Panc1 (cell line): ENCODE measurements around the gene NBPF6. TPM values are rescaled to one million over a fixed set of nuclear protein-coding genes. Genes with fewer than 3 reads are reported as not detected.
"Not testable (repeated sequence)": the region's sequence is repeated elsewhere in the genome, so short reads cannot be mapped to it uniquely, and the experiment has no call there.

Source experiments
- ATAC-seq: fragments of 200-7000 bp; cut with Tn5 transposase; 2 replicates; pipeline ENCODE4 v1.9.1; 2020; ENCODE audit warnings: mild to moderate bottlenecking, moderate library complexity
- BruUV-seq: library from RNA; stranded (reverse); fragments of 400-500 nt; replicated peaks from 2 replicates; lab custom pipeline; 2021; lab: Mats Ljungman, UMichigan
- CTCF ChIA-PET: fragments of 300-600 bp; sonication (Branson Sonifier 250); formaldehyde crosslinking; loops from one replicate; lab custom pipeline; 2022; ENCODE audit warnings: antibody characterized with exemption; lab: Charles Lee
- POLR2A ChIA-PET: fragments of 300-600 bp; sonication (Branson Sonifier 250); formaldehyde crosslinking; loops from one replicate; lab custom pipeline; 2022; ENCODE audit warnings: antibody characterized with exemption; lab: Charles Lee
- DNase-seq: peaks from one replicate; pipeline ENCODE4 v3.0.0-alpha.2; 2010; ENCODE audit warnings: low read depth, low spot score
- H3K27ac ChIP-seq: 2 replicates; pipeline ENCODE4 v1.5.1; 2011; ENCODE audit warnings: mild to moderate bottlenecking, low read length, inconsistent platforms
- H3K27me3 ChIP-seq: fragments of 200-500 bp; sonication (Bioruptor generic); 2 replicates; pipeline ENCODE4 v1.6.0; 2014; ENCODE audit warnings: low read length, inconsistent platforms; ENCODE audit not compliant: control insufficient read depth, insufficient read depth
- H3K36me3 ChIP-seq: fragments of 200-500 bp; sonication (Bioruptor generic); 2 replicates; pipeline ENCODE4 v1.5.1; 2014; ENCODE audit warnings: inconsistent platforms, mild to moderate bottlenecking, low read length, moderate library complexity; ENCODE audit not compliant: control insufficient read depth, insufficient read depth
- H3K4me1 ChIP-seq: 2 replicates; pipeline ENCODE4 v1.5.1; 2011; ENCODE audit warnings: inconsistent platforms, mild to moderate bottlenecking, low read length, moderate library complexity; ENCODE audit not compliant: control insufficient read depth, insufficient read depth
- H3K4me3 ChIP-seq, 2 experiments: 2 replicates each; pipeline ENCODE4 v1.5.1; 2011 to 2012; ENCODE audit warnings: low read depth in 2 of 2, low read length in 2 of 2, mild to moderate bottlenecking in 2 of 2, inconsistent platforms in 1 of 2, moderate library complexity in 1 of 2
- H3K9me3 ChIP-seq: fragments of 200-500 bp; sonication (Bioruptor generic); 2 replicates; pipeline ENCODE4 v1.5.1; 2014; ENCODE audit warnings: low read depth, mild to moderate bottlenecking, inconsistent platforms, low read length, moderate library complexity; ENCODE audit not compliant: control insufficient read depth, insufficient read depth
- in situ Hi-C: cut with HindIII; loops from 2 replicates; pipeline ENCODE4 v1.10.0; 2016; ENCODE audit warnings: low sequenced_read_pairs, low pct_unique_long_range_greater_than_20kb
- intact Hi-C: fragments of 100-400 bp; cut with micrococcal nuclease; formaldehyde crosslinking; loops from one replicate; pipeline ENCODE4 v1.10.0; 2022; ENCODE audit not compliant: unreplicated experiment
- total RNA-seq: library from RNA; stranded (reverse); gene quantifications from one replicate; pipeline ENCODE4 v1.2.1, GENCODE V29; 2021; ENCODE audit not compliant: unreplicated experiment

Gene NBPF6
- total RNA-seq, 1 experiment from 2014 or later, result not detected

DNA sequence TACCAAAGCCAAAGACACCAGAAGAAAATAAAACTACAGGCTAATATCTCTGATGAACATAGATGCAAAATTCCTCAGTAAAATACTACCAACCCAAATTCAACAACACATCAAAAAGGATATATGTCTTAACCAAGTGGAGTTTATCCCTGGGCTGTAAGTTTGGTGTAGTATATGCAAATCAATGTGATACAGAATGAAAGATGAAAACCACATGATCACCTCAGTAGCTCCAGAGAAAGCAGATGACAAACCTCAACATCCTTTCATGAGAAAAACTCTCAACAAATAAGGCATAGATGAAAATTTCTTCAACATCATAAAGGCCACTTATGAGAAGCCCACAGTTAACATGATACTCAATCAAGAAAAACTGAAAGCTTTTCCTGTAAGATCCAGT lies 11.6 kb upstream of the NBPF6 start:
- DNase-seq, ATAC-seq, CTCF ChIA-PET, H3K4me1 ChIP-seq, H3K36me3 ChIP-seq, POLR2A ChIA-PET, BruUV-seq, H3K4me3 ChIP-seq, in situ Hi-C loops, H3K9me3 ChIP-seq, H3K27ac ChIP-seq, H3K27me3 ChIP-seq, intact Hi-C loops: not testable (repeated sequence)

DNA sequence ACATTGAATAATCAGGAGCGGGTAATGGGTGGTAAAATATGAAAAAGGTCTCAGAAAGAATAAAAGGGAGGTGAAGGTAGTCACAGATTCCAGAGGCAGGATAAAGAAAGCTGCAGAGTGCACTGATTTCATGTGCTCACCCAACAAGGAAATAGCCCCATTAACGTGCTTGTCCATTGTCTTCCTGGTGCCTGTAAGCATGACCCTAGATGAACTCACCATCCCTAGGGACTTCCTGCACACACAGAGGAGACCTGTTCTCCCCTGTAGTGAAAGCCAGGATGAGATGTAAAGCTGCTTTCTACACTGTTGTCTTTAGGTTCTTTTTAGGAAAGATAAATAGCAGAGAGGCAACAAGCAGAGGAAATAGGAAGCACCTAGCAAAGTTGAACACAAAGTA lies 4.4 kb downstream of the NBPF6 start:
- ATAC-seq, H3K4me1 ChIP-seq, BruUV-seq, H3K36me3 ChIP-seq, H3K9me3 ChIP-seq, CTCF ChIA-PET, POLR2A ChIA-PET, H3K27ac ChIP-seq, in situ Hi-C loops, H3K27me3 ChIP-seq, intact Hi-C loops, H3K4me3 ChIP-seq, DNase-seq: not testable (repeated sequence)

DNA sequence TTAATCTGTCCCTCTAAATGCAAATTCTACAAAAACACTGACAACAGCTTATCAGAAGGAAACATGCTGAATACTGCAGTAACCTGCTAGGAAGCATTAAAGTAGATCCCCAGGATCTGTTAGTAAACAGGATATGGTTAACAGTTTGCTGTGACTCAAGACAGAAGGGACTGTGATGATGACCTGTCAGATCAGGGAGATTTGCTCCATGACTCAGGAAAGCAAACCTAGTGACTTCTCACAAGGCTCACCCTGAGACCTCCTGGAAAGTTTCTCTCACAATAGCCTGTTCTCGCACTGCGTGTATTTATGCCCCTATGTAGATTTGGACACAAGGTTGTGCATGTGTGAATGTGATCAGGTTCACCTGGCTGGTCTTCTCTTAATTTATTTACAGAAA lies 8.5 kb downstream of the NBPF6 start:
- H3K4me1 ChIP-seq, CTCF ChIA-PET, BruUV-seq, H3K27ac ChIP-seq, H3K36me3 ChIP-seq, H3K9me3 ChIP-seq, H3K4me3 ChIP-seq, intact Hi-C loops, H3K27me3 ChIP-seq, ATAC-seq, in situ Hi-C loops, POLR2A ChIA-PET, DNase-seq: not testable (repeated sequence)

DNA sequence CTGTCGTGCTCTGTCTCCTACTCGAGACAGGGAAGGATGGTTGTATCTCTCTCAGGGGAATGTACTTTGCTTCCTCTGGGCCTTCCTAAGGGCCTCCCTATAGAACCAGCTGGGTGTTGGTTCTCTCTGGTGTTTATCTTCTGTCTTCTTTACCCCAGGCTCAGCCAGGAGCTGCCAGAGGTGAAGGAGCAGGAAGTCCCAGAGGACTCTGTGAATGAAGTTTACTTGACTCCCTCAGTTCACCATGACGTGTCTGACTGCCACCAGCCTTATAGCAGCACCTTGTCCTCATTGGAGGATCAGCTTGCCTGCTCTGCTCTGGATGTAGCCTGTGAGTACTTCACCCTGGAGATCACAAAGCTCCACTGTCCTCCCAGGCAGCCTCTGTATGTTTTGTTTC lies 11.6 kb downstream of the NBPF6 start:
- H3K27me3 ChIP-seq, CTCF ChIA-PET: not testable (repeated sequence)

DNA sequence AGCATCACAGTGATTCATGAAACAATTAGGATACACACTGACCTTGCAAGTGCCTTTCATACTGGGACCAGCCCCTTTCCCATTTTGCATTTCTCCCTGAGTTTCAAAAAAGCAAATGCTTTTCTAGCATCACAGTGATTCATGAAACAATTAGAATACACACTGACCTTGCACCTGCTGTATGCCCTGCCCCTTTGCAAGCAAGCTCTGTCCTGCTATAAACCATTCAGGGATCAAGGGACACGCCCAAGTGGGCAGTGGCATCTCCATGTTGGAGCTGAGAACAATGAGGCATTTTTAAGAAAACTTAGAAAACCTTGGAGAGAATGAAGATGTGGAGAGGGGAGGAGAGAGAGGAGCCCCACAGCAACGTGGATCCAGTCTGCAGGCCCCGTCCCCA lies 13.8 kb downstream of the NBPF6 start:
- H3K27me3 ChIP-seq, H3K36me3 ChIP-seq, DNase-seq, H3K4me1 ChIP-seq, H3K27ac ChIP-seq, in situ Hi-C loops, BruUV-seq, CTCF ChIA-PET, ATAC-seq, POLR2A ChIA-PET, H3K9me3 ChIP-seq, H3K4me3 ChIP-seq, intact Hi-C loops: not testable (repeated sequence)

More for the DNA sequence above, 11.6 kb downstream of the NBPF6 start:
- DNase-seq, H3K4me3 ChIP-seq, POLR2A ChIA-PET, BruUV-seq, H3K27ac ChIP-seq, H3K36me3 ChIP-seq, H3K4me1 ChIP-seq, H3K9me3 ChIP-seq, ATAC-seq, intact Hi-C loops, in situ Hi-C loops: not testable (repeated sequence)

GRCh38 chr1:108466166-108466565 lies 16.0 kb downstream of the NBPF6 start:
- CTCF ChIA-PET, DNase-seq, intact Hi-C loops, H3K36me3 ChIP-seq, POLR2A ChIA-PET, H3K27ac ChIP-seq, BruUV-seq, H3K27me3 ChIP-seq, H3K4me3 ChIP-seq, H3K9me3 ChIP-seq, ATAC-seq, H3K4me1 ChIP-seq, in situ Hi-C loops: not testable (repeated sequence)

GRCh38 chr1:108467155-108467554 lies 17.0 kb downstream of the NBPF6 start:
- H3K27me3 ChIP-seq, in situ Hi-C loops, intact Hi-C loops, H3K4me3 ChIP-seq, ATAC-seq, H3K36me3 ChIP-seq, POLR2A ChIA-PET, H3K27ac ChIP-seq, BruUV-seq, CTCF ChIA-PET, H3K4me1 ChIP-seq, H3K9me3 ChIP-seq, DNase-seq: not testable (repeated sequence)

DNA sequence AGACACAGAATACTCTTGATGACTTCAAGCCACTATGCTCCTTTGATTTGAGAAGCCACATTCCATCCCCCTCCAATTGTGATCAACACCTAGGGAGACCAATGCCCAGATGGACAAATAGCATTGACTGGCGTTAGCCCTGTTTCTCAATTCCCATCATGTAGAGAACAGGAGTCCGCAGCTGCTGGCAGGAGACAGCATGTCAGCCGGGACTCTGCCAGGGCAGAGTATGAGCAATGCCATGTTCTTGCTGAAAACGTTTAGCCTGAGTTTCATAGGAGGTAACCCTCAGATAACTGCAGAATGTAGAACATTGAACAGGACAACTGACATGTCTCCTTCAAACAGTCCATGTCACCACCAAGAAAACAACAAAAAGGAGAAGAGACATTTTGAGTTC lies 20.6 kb downstream of the NBPF6 start:
- BruUV-seq, CTCF ChIA-PET, DNase-seq, H3K4me1 ChIP-seq, H3K27ac ChIP-seq, H3K36me3 ChIP-seq, intact Hi-C loops, in situ Hi-C loops, H3K9me3 ChIP-seq, POLR2A ChIA-PET, ATAC-seq, H3K4me3 ChIP-seq, H3K27me3 ChIP-seq: not testable (repeated sequence)
